HG02571 (cell line): Measurements from ENCODE around the gene PLCXD3.
A peak's percentile ranks its signal among the peaks of the same experiment; 100 is the strongest.

Experiments
- ATAC-seq: cut with Tn5 transposase; IDR thresholded peaks from one replicate; pipeline ENCODE4 v1.9.1; 2021; ENCODE audit warnings: mild to moderate bottlenecking, moderate library complexity; ENCODE audit not compliant: unreplicated experiment

Gene PLCXD3

GRCh38 chr5:41289970-41290464, 220.4 kb downstream of the PLCXD3 start:
- ATAC-seq = no peak

GRCh38 chr5:41286696-41287095, 223.7 kb downstream of the PLCXD3 start:
- ATAC-seq = no peak

- no peak for ATAC-seq
These were observed 224.2 kb downstream of the PLCXD3 start for GRCh38 chr5:41286165-41286564.

DNA sequence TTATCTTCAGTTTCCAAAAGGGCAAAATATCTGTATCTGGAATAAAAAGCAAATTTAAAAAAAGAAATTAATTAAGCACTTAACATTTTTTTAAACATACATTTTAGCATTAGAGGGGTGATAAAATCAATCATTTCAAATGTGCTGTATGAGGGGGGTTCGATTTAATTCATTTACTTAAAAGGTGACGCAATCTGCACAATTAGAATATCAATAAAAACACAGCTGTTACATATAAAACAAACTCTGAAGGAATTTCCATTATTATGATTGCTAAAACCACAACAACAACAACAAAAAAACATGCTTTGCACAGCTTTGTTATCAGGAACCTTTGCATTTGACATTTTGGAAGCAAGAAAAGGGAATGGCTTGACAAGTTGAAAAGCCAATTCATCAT, 225.5 kb downstream of the PLCXD3 start:
- ATAC-seq = no peak

DNA sequence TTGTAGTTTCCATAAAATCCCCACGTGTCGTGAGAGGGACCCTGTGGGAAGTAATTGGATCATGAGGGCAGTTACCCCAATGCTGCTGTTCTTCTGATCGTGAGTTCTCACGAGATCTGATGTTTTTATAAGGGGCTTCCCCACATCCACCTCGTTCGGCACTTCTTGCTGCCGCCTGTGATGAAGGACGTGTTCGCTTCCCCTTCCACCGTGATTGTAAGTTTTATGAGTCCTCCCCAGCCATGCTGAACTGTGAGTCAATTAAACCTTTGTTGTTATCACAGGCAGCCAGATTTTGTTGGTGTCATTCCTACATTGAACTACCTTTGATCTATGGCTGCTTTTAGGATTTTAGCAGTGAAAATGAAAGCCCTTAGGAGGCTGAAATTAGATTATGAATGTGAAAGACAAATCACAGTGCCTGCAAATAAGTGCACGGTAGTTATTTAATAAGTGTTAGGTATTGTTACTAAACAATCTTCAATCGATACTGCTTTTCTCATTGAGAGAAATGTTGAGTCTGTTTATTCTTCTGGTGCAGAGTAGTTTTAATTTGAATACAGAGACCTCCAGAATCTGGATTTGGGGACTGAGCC, 229.1 kb downstream of the PLCXD3 start:
- ATAC-seq = no peak

DNA sequence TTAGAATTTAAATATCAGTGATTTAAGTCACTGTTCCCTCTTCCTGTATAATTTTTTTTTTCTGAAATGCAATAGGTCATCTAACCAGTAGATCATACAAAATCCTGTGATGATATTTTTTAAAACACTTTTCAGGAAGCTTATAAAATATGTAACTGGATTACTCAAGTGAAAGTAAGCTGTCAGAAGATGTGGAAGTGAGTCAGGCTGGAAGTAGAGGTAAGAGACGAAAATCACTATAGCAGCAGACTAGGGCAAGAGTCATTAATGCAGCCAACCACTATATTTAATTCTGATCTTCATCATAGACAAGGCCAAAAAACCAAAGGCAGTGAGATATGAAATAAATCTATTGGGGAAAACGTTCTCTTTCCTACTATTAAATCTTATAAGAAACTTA, 231.4 kb downstream of the PLCXD3 start:
- ATAC-seq = no peak

DNA sequence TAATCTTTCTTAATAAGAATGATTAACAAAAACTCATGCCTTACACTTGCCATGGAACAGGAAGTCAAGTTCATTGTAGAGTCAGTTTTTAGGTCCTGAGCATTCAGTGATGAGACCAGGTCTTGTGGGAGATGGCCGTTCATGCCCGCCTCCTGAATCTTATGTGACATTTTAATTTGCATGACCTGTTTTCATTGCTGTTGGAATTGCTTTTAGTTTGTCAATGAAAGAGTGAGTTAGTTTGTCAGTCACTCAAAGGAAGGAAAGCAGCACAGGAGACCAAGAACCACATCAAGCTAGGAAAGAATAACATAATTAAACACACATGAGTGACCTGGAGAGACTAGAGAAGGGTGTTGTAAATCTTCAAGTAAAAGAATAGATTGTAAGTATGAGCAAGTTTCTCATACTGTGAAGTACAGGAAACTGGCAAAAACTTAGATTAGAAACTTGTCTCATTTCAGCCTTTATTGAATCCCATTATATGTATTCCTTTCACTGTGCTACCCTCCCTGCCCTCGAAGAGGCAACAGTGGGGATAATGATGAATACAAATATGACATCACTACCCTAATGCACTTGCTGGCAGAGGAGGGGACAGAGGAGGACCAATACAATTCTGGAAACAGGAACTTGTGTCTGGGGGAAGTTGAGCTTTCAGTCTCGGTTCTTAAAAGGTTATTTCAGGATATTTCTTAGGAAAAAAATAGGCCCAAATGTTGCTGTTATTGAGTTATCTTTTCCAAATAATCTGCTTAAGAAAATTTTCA, 232.7 kb downstream of the PLCXD3 start:
- ATAC-seq = no peak

GRCh38 chr5:41275813-41276512, 234.4 kb downstream of the PLCXD3 start:
- peak; percentile 69 for ATAC-seq

DNA sequence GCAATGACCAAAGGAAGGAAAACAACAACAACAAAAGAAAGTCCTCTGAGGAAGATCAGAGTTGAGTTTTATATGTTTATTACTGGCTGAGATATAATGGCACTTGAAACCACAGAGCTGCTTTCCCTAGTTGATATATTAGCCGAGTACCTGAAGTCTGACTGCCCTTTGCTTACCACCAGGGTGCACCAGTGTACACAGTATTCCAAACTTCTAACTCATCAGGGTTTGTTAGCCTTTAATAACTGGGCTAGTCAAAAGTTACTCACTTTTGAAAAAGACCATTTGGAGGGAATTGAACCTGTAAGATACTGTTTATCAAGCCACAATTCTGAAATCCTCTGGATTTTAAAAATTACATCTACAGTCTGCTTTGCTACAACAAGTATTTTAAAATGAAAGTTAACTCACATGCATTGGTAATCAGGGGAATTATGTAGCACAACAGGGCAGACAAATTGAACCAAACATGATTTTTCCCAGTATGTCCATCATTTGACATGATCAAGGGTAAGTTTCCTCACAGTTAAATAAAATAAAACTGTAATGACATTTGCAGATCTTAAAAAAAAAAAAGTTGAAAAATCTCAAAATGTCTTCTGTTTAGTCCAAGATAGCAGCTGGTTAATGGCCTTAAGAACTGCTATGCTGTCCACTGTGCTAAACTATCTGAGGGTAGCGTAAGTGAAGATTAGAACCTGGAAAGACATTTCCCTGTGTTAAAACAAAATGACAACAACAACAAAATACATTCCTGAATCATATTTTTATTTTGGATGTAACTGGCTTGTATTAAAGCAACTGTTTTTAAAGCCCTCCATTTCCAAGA, 239.8 kb downstream of the PLCXD3 start:
- ATAC-seq = no peak

GRCh38 chr5:41268894-41269293, 241.5 kb downstream of the PLCXD3 start:
- no peak for ATAC-seq

DNA sequence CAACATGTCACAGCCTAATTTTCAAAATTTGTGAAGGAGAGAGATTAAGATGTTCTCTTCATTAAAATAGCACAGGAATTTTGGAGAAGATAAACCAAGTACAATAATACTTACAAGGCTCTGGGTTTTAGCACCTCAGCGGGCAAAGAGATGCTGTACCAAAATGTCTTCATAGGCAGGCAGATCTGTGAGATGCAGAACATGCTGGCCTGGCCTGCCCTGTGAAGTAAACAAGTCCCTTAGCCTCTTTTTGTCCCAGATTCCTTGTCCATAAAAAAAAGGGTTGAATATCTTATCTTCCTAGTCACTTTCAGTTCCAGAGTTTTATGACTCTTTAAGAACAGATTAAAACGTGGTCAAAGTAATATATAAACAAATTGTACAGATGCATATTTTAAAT, 244.0 kb downstream of the PLCXD3 start:
- ATAC-seq = no peak

GRCh38 chr5:41264019-41264418, 246.4 kb downstream of the PLCXD3 start:
- ATAC-seq = no peak

DNA sequence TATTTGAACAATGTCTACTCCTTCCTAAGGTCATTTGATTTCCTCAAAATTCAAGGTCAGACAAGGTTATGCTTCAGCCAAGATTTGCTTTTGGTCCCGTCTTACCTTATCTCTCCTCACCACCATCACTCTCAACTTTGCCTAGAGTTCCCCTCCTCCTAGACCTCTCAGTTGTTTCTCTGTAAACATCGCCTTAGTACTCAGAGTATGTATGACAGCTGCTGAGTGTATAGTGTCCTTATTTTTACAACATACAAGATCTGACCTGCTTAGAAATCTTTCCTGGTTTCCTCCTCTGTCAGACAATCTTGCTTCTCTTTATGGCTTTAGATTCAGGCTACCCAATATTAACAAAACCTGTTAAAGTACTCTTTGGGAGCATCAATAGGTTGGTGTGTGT, 247.1 kb downstream of the PLCXD3 start:
- no peak for ATAC-seq
